ENCODE results near the gene PI4K2B. TPM values are rescaled to one million over a fixed set of nuclear protein-coding genes. Genes with fewer than 3 reads are reported as not detected.

Gene PI4K2B
- total RNA-seq, 1 experiment from 2014 or later: 10.3 TPM

- Mint-ChIP-seq H3K27me3 (ENCODE audit: low read depth) (no peaks in the 10 kb centered on the region), H3K4me3 (no peak overlapping the region), H3K36me3 (ENCODE audit: insufficient read depth in 1 of 3, low read depth in 3 of 3) (no peaks in the 10 kb centered on the region), H3K4me1 (0 out of 4 replicates have a peak, but pooled peaks cover 0 to 5% of the 10 kb centered on the region in 2 experiments), H3K27ac (no peak overlapping the region), H3K9me3 (no peaks in the 10 kb centered on the region)
- H2BK15ac ChIP-seq (ENCODE audit: low read depth, low read length): no peak overlapping the region
- no peak overlapping the region for H3K9ac ChIP-seq (ENCODE audit: extremely low read depth, insufficient read length, low read length)
- no peak overlapping the region for H2BK20ac ChIP-seq (ENCODE audit: low read depth, low read length, poor library complexity, severe bottlenecking)
- H3K9me3 ChIP-seq (ENCODE audit: control insufficient read depth, low read depth, low read length): no peaks in the 10 kb centered on the region
- H2BK12ac ChIP-seq (ENCODE audit: insufficient read length, low read depth, low read length): no peak overlapping the region
- no peak overlapping the region for H4K5ac ChIP-seq (ENCODE audit: insufficient read length, low read depth, low read length)
- no peaks in the 10 kb centered on the region for H3K79me1 ChIP-seq (ENCODE audit: insufficient read depth, low read depth, low read length, poor library complexity, severe bottlenecking)
- peak; percentile 33 for DNase-seq
- no peaks in the 10 kb centered on the region for H3K27me3 ChIP-seq (ENCODE audit: insufficient read depth, low read length)
- H4K20me1 ChIP-seq (ENCODE audit: control insufficient read depth, insufficient read depth, insufficient read length): no peaks in the 10 kb centered on the region
- no peaks in the 10 kb centered on the region for H3K79me2 ChIP-seq (ENCODE audit: insufficient read depth, low read length)
- no CpG with 5 or more reads among the region's 2 CpGs for WGBS (ENCODE audit: extremely low coverage, insufficient read length, low lambda C conversion rate)
- no peak overlapping the region for H4K91ac ChIP-seq (ENCODE audit: insufficient read length, low read depth, low read length)
- no peak overlapping the region for H3K14ac ChIP-seq (ENCODE audit: insufficient read depth, low read length)
- H3K27ac ChIP-seq (ENCODE audit: insufficient read length, low read depth, low read length): no peak overlapping the region
- H3K56ac ChIP-seq (ENCODE audit: insufficient read length, low read depth, low read length): no peak overlapping the region
- TF ChIP-seq, protein P1, sequence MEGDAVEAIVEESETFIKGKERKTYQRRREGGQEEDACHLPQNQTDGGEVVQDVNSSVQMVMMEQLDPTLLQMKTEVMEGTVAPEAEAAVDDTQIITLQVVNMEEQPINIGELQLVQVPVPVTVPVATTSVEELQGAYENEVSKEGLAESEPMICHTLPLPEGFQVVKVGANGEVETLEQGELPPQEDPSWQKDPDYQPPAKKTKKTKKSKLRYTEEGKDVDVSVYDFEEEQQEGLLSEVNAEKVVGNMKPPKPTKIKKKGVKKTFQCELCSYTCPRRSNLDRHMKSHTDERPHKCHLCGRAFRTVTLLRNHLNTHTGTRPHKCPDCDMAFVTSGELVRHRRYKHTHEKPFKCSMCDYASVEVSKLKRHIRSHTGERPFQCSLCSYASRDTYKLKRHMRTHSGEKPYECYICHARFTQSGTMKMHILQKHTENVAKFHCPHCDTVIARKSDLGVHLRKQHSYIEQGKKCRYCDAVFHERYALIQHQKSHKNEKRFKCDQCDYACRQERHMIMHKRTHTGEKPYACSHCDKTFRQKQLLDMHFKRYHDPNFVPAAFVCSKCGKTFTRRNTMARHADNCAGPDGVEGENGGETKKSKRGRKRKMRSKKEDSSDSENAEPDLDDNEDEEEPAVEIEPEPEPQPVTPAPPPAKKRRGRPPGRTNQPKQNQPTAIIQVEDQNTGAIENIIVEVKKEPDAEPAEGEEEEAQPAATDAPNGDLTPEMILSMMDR (conservative IDR thresholded peaks at IDR 0.05): peak; percentile 48; the same call in 2 of the 3 replicates
- H2BK120ac ChIP-seq (ENCODE audit: low read depth, low read length, poor library complexity, severe bottlenecking): no peak overlapping the region
- H3K4ac ChIP-seq (ENCODE audit: low read depth, low read length): no peak overlapping the region
- no peak overlapping the region for H2AFZ ChIP-seq (ENCODE audit: low read length)
- no peak overlapping the region for H3K23ac ChIP-seq (ENCODE audit: insufficient read length, low read depth, low read length)
- no peaks in the 10 kb centered on the region for H3K23me2 ChIP-seq (ENCODE audit: insufficient read length, low read depth, low read length, poor library complexity, severe bottlenecking)
- H2AK5ac ChIP-seq (ENCODE audit: insufficient read length, low read length): no peak overlapping the region
- no peak overlapping the region for H3T11ph ChIP-seq (ENCODE audit: low read length)
- H4K8ac ChIP-seq (replicated peaks; ENCODE audit: insufficient read length, low read depth, low read length): no peak overlapping the region
- no peaks in the 10 kb centered on the region for H3K4me1 ChIP-seq (ENCODE audit: insufficient read depth, low read length)
- H3K18ac ChIP-seq (ENCODE audit: insufficient read length, low read depth, low read length): no peak overlapping the region
- no peak overlapping the region for H2BK5ac ChIP-seq (ENCODE audit: insufficient read length, low read length)
- H3K4me2 ChIP-seq (ENCODE audit: insufficient read depth, insufficient read length, low read length): no peak overlapping the region
Observed at GRCh38 chr4:25190407-25190806, 43.4 kb upstream of the PI4K2B start.

Measured in H9 (cell line).